H1 (cell line): ENCODE measurements around the gene AP2A2. TPM values are rescaled to one million over a fixed set of nuclear protein-coding genes. Genes with fewer than 3 reads are reported as not detected.

Experiments used
- CHD7 ChIP-seq: fragments of 300-600 bp; sonication (generic); IDR thresholded peaks from 2 replicates; pipeline ENCODE4 v1.7.1; 2012; ENCODE audit warnings: low read length, moderate library complexity, mild to moderate bottlenecking, inconsistent platforms; ENCODE audit not compliant: insufficient replicate concordance
- CTBP2 ChIP-seq: IDR thresholded peaks from 2 replicates; pipeline ENCODE4 v1.7.0; 2011; ENCODE audit warnings: borderline replicate concordance, mild to moderate bottlenecking, moderate library complexity, mixed read lengths, low read length; ENCODE audit not compliant: insufficient read depth, insufficient read length
- SP1 ChIP-seq: IDR thresholded peaks from 2 replicates; pipeline ENCODE4 v1.6.1; 2011; ENCODE audit warnings: low read depth, low read length
- TAF1 ChIP-seq: IDR thresholded peaks from 2 replicates; pipeline ENCODE4 v1.6.1; 2011; ENCODE audit warnings: mild to moderate bottlenecking, low read depth, low read length
- polyA plus RNA-seq, 7 experiments: library from polyadenylated mRNA; depleted of rRNA in 3 of 7; stranded (reverse) in 5 of 7; unstranded in 2 of 7; fragments of >200 nt in 5 of 7; fragments of 200-250 nt in 2 of 7; gene quantifications; 1 replicate in 5 of 7; 2 replicates in 1 of 7; 4 replicates in 1 of 7; pipeline versions ENCODE4 v1.2.1 to v1.2.3, GENCODE V29; 2011 to 2013; ENCODE audit warnings: missing spikeins in 2 of 7, mixed read lengths in 2 of 7
- total RNA-seq: library from RNA; stranded (reverse); fragmentation: NEBNext Ultra II Directional; extraction: Animal tissue kit (Norgen Biotek cat#: 25700); gene quantifications from 2 replicates; pipeline ENCODE4 v1.2.1, GENCODE V29; 2021

Gene AP2A2
- total and polyA plus RNA-seq, 2 of the 8 experiments (the other 6 are each of a cell fraction or from before 2014, with no cell fraction given) = 50.0 to 65.0 TPM

- TF ChIP-seq CHD7 (no peak), TAF1 (peak; percentile 64), SP1 (no peak), CTBP2 (no peak)
Measured at GRCh38 chr11:911031-911889, 14.4 kb upstream of the AP2A2 start (continued).
